ENCODE measurements around the gene STK24. TPM values are rescaled to one million over a fixed set of nuclear protein-coding genes. Genes with fewer than 3 reads are reported as not detected.

STK24 gene
- total RNA-seq, 1 donor from 2014 or later = 139 TPM

- intact Hi-C loops (cut with micrococcal nuclease) = no loop called here
- H3K27ac Mint-ChIP-seq = no peak overlapping the region
- no peaks in the 10 kb centered on the region for H3K36me3 Mint-ChIP-seq (ENCODE audit: low read depth)
- no peaks in the 10 kb centered on the region for H3K27me3 Mint-ChIP-seq (ENCODE audit: insufficient read depth)
- no peak for DNase-seq (ENCODE audit: low spot score)
- no peaks in the 10 kb centered on the region for H3K4me1 Mint-ChIP-seq (ENCODE audit: low read depth)
- no peak overlapping the region for H3K4me3 Mint-ChIP-seq
- no peaks in the 10 kb centered on the region for H3K9me3 Mint-ChIP-seq
Observed at GRCh38 chr13:98438246-98439125, 138.4 kb downstream of the STK24 start.

GRCh38 chr13:98436233-98436910, 140.5 kb downstream of the STK24 start:
- Mint-ChIP-seq H3K27me3 (ENCODE audit: insufficient read depth) (no peaks in the 10 kb centered on the region), H3K36me3 (ENCODE audit: low read depth) (no peaks in the 10 kb centered on the region), H3K4me1 (ENCODE audit: low read depth) (no peaks in the 10 kb centered on the region), H3K4me3 (no peak overlapping the region), H3K9me3 (no peaks in the 10 kb centered on the region), H3K27ac (no peak overlapping the region)
- intact Hi-C loops (cut with micrococcal nuclease) = no loop called here
- no peak for DNase-seq (ENCODE audit: low spot score)

- H3K27me3 Mint-ChIP-seq (ENCODE audit: insufficient read depth) = no peaks in the 10 kb centered on the region
- intact Hi-C loops (cut with micrococcal nuclease) = no loop called here
- H3K4me3 Mint-ChIP-seq = no peak overlapping the region
- no peaks in the 10 kb centered on the region for H3K9me3 Mint-ChIP-seq
- H3K36me3 Mint-ChIP-seq (ENCODE audit: low read depth) = no peaks in the 10 kb centered on the region
- no peaks in the 10 kb centered on the region for H3K4me1 Mint-ChIP-seq (ENCODE audit: low read depth)
- DNase-seq (ENCODE audit: low spot score) = no peak
- H3K27ac Mint-ChIP-seq = no peak overlapping the region
Observed at GRCh38 chr13:98435376-98435775, 141.5 kb downstream of the STK24 start.

- no peak for DNase-seq (ENCODE audit: low spot score)
- intact Hi-C loops (cut with micrococcal nuclease) = no loop called here
- Mint-ChIP-seq H3K27me3 (ENCODE audit: insufficient read depth) (no peaks in the 10 kb centered on the region), H3K27ac (no peak overlapping the region), H3K9me3 (no peaks in the 10 kb centered on the region), H3K4me1 (ENCODE audit: low read depth) (no peaks in the 10 kb centered on the region), H3K4me3 (no peak overlapping the region), H3K36me3 (ENCODE audit: low read depth) (no peaks in the 10 kb centered on the region)
Observed at GRCh38 chr13:98434060-98434459, 142.8 kb downstream of the STK24 start.

- no peaks in the 10 kb centered on the region for H3K36me3 Mint-ChIP-seq (ENCODE audit: low read depth)
- no peaks in the 10 kb centered on the region for H3K4me1 Mint-ChIP-seq (ENCODE audit: low read depth)
- intact Hi-C loops (cut with micrococcal nuclease) = no loop called here
- no peak for DNase-seq (ENCODE audit: low spot score)
- H3K4me3 Mint-ChIP-seq = no peak overlapping the region
- H3K27me3 Mint-ChIP-seq (ENCODE audit: insufficient read depth) = no peaks in the 10 kb centered on the region
- H3K9me3 Mint-ChIP-seq = no peaks in the 10 kb centered on the region
- H3K27ac Mint-ChIP-seq = no peak overlapping the region
Observed at GRCh38 chr13:98433654-98434053, 143.3 kb downstream of the STK24 start.

- Mint-ChIP-seq H3K27ac (no peak overlapping the region), H3K27me3 (ENCODE audit: insufficient read depth) (peaks cover 2% of the 10 kb centered on the region), H3K9me3 (no peaks in the 10 kb centered on the region), H3K4me1 (ENCODE audit: low read depth) (no peaks in the 10 kb centered on the region), H3K36me3 (ENCODE audit: low read depth) (no peaks in the 10 kb centered on the region), H3K4me3 (no peak overlapping the region)
- no peak for DNase-seq (ENCODE audit: low spot score)
- intact Hi-C loops (cut with micrococcal nuclease) = no loop called here
Observed at GRCh38 chr13:98432638-98433037, 144.3 kb downstream of the STK24 start.

- intact Hi-C loops (cut with micrococcal nuclease) = no loop called here
- no peak for DNase-seq (ENCODE audit: low spot score)
- Mint-ChIP-seq H3K4me3 (no peak overlapping the region), H3K4me1 (ENCODE audit: low read depth) (no peaks in the 10 kb centered on the region), H3K27ac (no peak overlapping the region), H3K36me3 (ENCODE audit: low read depth) (no peaks in the 10 kb centered on the region), H3K27me3 (ENCODE audit: insufficient read depth) (peaks cover 2% of the 10 kb centered on the region), H3K9me3 (no peaks in the 10 kb centered on the region)
Observed at GRCh38 chr13:98429977-98430736, 146.8 kb downstream of the STK24 start.

GRCh38 chr13:98429531-98429930, 147.4 kb downstream of the STK24 start:
- Mint-ChIP-seq H3K4me1 (ENCODE audit: low read depth) (no peaks in the 10 kb centered on the region), H3K4me3 (no peak overlapping the region), H3K27ac (no peak overlapping the region), H3K9me3 (no peaks in the 10 kb centered on the region), H3K36me3 (ENCODE audit: low read depth) (no peaks in the 10 kb centered on the region), H3K27me3 (ENCODE audit: insufficient read depth) (peaks cover 4% of the 10 kb centered on the region)
- no peak for DNase-seq (ENCODE audit: low spot score)
- intact Hi-C loops (cut with micrococcal nuclease) = no loop called here

GRCh38 chr13:98429081-98429480, 147.8 kb downstream of the STK24 start:
- Mint-ChIP-seq H3K27ac (no peak overlapping the region), H3K9me3 (no peaks in the 10 kb centered on the region), H3K4me3 (no peak overlapping the region), H3K4me1 (ENCODE audit: low read depth) (no peaks in the 10 kb centered on the region), H3K27me3 (ENCODE audit: insufficient read depth) (peaks cover 4% of the 10 kb centered on the region), H3K36me3 (ENCODE audit: low read depth) (no peaks in the 10 kb centered on the region)
- no peak for DNase-seq (ENCODE audit: low spot score)
- intact Hi-C loops (cut with micrococcal nuclease) = no loop called here

GRCh38 chr13:98428256-98428966, 148.5 kb downstream of the STK24 start:
- H3K27me3 Mint-ChIP-seq (ENCODE audit: insufficient read depth) = peaks cover 4% of the 10 kb centered on the region
- intact Hi-C loops (cut with micrococcal nuclease) = no loop called here
- no peak overlapping the region for H3K27ac Mint-ChIP-seq
- no peaks in the 10 kb centered on the region for H3K36me3 Mint-ChIP-seq (ENCODE audit: low read depth)
- H3K4me3 Mint-ChIP-seq = no peak overlapping the region
- H3K9me3 Mint-ChIP-seq = no peaks in the 10 kb centered on the region
- no peaks in the 10 kb centered on the region for H3K4me1 Mint-ChIP-seq (ENCODE audit: low read depth)
- no peak for DNase-seq (ENCODE audit: low spot score)

- H3K36me3 Mint-ChIP-seq (ENCODE audit: low read depth) = no peaks in the 10 kb centered on the region
- intact Hi-C loops (cut with micrococcal nuclease) = no loop called here
- H3K27ac Mint-ChIP-seq = no peak overlapping the region
- H3K4me1 Mint-ChIP-seq (ENCODE audit: low read depth) = no peaks in the 10 kb centered on the region
- H3K4me3 Mint-ChIP-seq = no peak overlapping the region
- no peak for DNase-seq (ENCODE audit: low spot score)
- no peaks in the 10 kb centered on the region for H3K9me3 Mint-ChIP-seq
- H3K27me3 Mint-ChIP-seq (ENCODE audit: insufficient read depth) = peaks cover 4% of the 10 kb centered on the region
Observed at GRCh38 chr13:98427331-98427995, 149.4 kb downstream of the STK24 start.

GRCh38 chr13:98423417-98423816, 153.5 kb downstream of the STK24 start:
- Mint-ChIP-seq H3K4me3 (no peak overlapping the region), H3K36me3 (ENCODE audit: low read depth) (no peaks in the 10 kb centered on the region), H3K4me1 (ENCODE audit: low read depth) (no peaks in the 10 kb centered on the region), H3K9me3 (no peaks in the 10 kb centered on the region), H3K27ac (no peak overlapping the region), H3K27me3 (ENCODE audit: insufficient read depth) (peaks cover 6% of the 10 kb centered on the region)
- intact Hi-C loops (cut with micrococcal nuclease) = no loop called here
- DNase-seq (ENCODE audit: low spot score) = no peak
